Tibial nerve (tissue), 4 donors: ENCODE data around the gene HTRA1.

Experiments
- EP300 ChIP-seq, 2 donors: sonication (generic); formaldehyde crosslinking; IDR thresholded peaks; one replicate each; pipeline ENCODE4 v1.6.1; 2017; ENCODE audit warnings: antibody characterized with exemption in 2 of 2, mild to moderate bottlenecking in 1 of 2
- TF ChIP-seq, protein P1 (sequence below), 5 experiments: fragments of 200-600 bp in 3 of 5; fragments of 450-650 bp in 2 of 5; sonication (generic) in 3 of 5; IDR thresholded peaks; one replicate each; pipeline ENCODE4 v1.5.1; 2016 to 2019; ENCODE audit warnings: antibody characterized with exemption in 5 of 5, mild to moderate bottlenecking in 3 of 5, moderate library complexity in 2 of 5

DNA sequence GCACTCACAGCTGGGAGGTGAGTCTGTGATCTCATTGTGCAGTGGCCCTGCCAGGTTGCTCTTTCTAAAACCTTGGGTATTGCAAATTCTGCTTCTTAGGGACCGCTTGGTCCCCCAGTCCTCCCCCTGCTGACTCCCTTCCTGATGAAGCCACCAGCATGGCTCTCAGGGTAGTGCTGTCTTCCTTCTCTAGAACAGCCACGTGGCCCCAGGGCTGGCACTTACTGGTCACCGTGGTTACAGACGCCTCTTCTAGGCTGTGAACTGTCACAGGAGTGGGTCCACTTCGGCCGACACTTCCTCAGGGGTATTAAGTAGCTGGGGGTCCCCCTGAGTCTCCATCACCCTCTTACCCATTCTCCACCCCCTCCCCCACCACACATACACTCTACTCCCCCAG, 2.7 kb upstream of the HTRA1 start:
- TF ChIP-seq EP300 (IDR thresholded peaks at IDR 0.05): no peak
- TF ChIP-seq, protein P1, sequence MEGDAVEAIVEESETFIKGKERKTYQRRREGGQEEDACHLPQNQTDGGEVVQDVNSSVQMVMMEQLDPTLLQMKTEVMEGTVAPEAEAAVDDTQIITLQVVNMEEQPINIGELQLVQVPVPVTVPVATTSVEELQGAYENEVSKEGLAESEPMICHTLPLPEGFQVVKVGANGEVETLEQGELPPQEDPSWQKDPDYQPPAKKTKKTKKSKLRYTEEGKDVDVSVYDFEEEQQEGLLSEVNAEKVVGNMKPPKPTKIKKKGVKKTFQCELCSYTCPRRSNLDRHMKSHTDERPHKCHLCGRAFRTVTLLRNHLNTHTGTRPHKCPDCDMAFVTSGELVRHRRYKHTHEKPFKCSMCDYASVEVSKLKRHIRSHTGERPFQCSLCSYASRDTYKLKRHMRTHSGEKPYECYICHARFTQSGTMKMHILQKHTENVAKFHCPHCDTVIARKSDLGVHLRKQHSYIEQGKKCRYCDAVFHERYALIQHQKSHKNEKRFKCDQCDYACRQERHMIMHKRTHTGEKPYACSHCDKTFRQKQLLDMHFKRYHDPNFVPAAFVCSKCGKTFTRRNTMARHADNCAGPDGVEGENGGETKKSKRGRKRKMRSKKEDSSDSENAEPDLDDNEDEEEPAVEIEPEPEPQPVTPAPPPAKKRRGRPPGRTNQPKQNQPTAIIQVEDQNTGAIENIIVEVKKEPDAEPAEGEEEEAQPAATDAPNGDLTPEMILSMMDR (IDR thresholded peaks at IDR 0.05): no peak
